HepG2 (cell line): ENCODE results near the gene CHN2. TPM values are rescaled to one million over a fixed set of nuclear protein-coding genes. Genes with fewer than 3 reads are reported as not detected.
A peak's percentile ranks its signal among the peaks of the same experiment; 100 is the strongest.

Experiments used
- ADNP ChIP-seq: sonication (generic); formaldehyde crosslinking; IDR thresholded peaks from 2 replicates; pipeline ENCODE4 v1.4.0; 2020; ENCODE audit warnings: missing genetic modification reagents
- DZIP1 ChIP-seq: sonication (generic); formaldehyde crosslinking; IDR thresholded peaks from 2 replicates; pipeline ENCODE4 v1.5.0; 2020; ENCODE audit warnings: mild to moderate bottlenecking, missing genetic modification reagents
- FOXA3 ChIP-seq: IDR thresholded peaks from 2 replicates; pipeline ENCODE4 v1.6.1; 2016; ENCODE audit warnings: missing genetic modification reagents, missing compliant biosample characterization
- KAT8 ChIP-seq: IDR thresholded peaks from 2 replicates; pipeline ENCODE4 v1.6.1; 2016; ENCODE audit warnings: missing genetic modification reagents, missing compliant biosample characterization
- KDM4B ChIP-seq: sonication (generic); formaldehyde crosslinking; IDR thresholded peaks from 2 replicates; pipeline ENCODE4 v1.4.0; 2020; ENCODE audit warnings: missing genetic modification reagents
- KLF13 ChIP-seq: sonication (generic); formaldehyde crosslinking; IDR thresholded peaks from 2 replicates; pipeline ENCODE4 v1.4.0; 2020; ENCODE audit warnings: mild to moderate bottlenecking, missing genetic modification reagents
- MBNL3 ChIP-seq: fragments of 250-450 bp; sonication (Bioruptor Pico); conservative IDR thresholded peaks from 2 replicates; pipeline ENCODE4 v1.8.0; 2022; ENCODE audit warnings: mild to moderate bottlenecking, inconsistent platforms
- MIER2 ChIP-seq: IDR thresholded peaks from 2 replicates; pipeline ENCODE4 v1.6.1; 2016; ENCODE audit warnings: missing biosample characterization, missing genetic modification reagents
- NPAS2 ChIP-seq: sonication (generic); formaldehyde crosslinking; IDR thresholded peaks from 2 replicates; pipeline ENCODE4 v1.8.0; 2022; ENCODE audit warnings: mild to moderate bottlenecking, missing genetic modification reagents, borderline replicate concordance
- PBX2 ChIP-seq: IDR thresholded peaks from 2 replicates; pipeline ENCODE4 v1.6.1; 2016; ENCODE audit warnings: control low read depth
- SAP130 ChIP-seq: IDR thresholded peaks from 2 replicates; pipeline ENCODE4 v1.6.1; 2016; ENCODE audit warnings: low read depth
- TEF ChIP-seq: sonication (generic); formaldehyde crosslinking; IDR thresholded peaks from 2 replicates; pipeline ENCODE4 v1.5.0; 2020; ENCODE audit warnings: missing genetic modification reagents
- THRA ChIP-seq: sonication (generic); formaldehyde crosslinking; IDR thresholded peaks from 2 replicates; pipeline ENCODE4 v1.4.0; 2020; ENCODE audit warnings: missing genetic modification reagents, borderline replicate concordance
- ZNF101 ChIP-seq: sonication (generic); formaldehyde crosslinking; IDR thresholded peaks from 2 replicates; pipeline ENCODE4 v1.4.0; 2020; ENCODE audit warnings: mild to moderate bottlenecking, low read depth, missing genetic modification reagents, borderline replicate concordance
- ZNF333 ChIP-seq: sonication (generic); formaldehyde crosslinking; IDR thresholded peaks from 2 replicates; pipeline ENCODE4 v1.4.0; 2020; ENCODE audit warnings: mild to moderate bottlenecking, missing genetic modification reagents, borderline replicate concordance
- ZNF549 ChIP-seq: sonication (generic); formaldehyde crosslinking; IDR thresholded peaks from 2 replicates; pipeline ENCODE4 v1.5.0; 2020; ENCODE audit warnings: missing genetic modification reagents
- ZNF580 ChIP-seq: IDR thresholded peaks from 2 replicates; pipeline ENCODE4 v1.6.1; 2016; ENCODE audit warnings: low read depth, borderline replicate concordance
- ZNF609 ChIP-seq: sonication (generic); formaldehyde crosslinking; IDR thresholded peaks from 2 replicates; pipeline ENCODE4 v1.4.0; 2020; ENCODE audit warnings: mild to moderate bottlenecking, missing genetic modification reagents, borderline replicate concordance
- ZSCAN22 ChIP-seq: sonication (generic); formaldehyde crosslinking; IDR thresholded peaks from 2 replicates; pipeline ENCODE4 v1.4.0; 2020; ENCODE audit warnings: mild to moderate bottlenecking, missing genetic modification reagents
- polyA plus RNA-seq, 8 experiments: library from polyadenylated mRNA; depleted of rRNA in 3 of 8; stranded (reverse) in 7 of 8; unstranded in 1 of 8; fragments of >200 nt; fragmentation: Illumina TruSeq in 4 of 8; extraction: Trizol in 4 of 8; gene quantifications; 2 replicates each; pipeline versions ENCODE4 v1.2.1 to v1.2.3, GENCODE V29; 2011 to 2016; ENCODE audit warnings: low read depth in 4 of 8, missing spikeins in 1 of 8, mixed read lengths in 1 of 8; ENCODE audit not compliant: insufficient read depth in 1 of 8
- total RNA-seq, 5 experiments: library from RNA; depleted of rRNA; stranded (reverse); fragments of >200 nt; fragmentation: Illumina TruSeq; extraction: Trizol; gene quantifications; 2 replicates each; pipeline ENCODE4 v1.2.3, GENCODE V29; 2016; ENCODE audit warnings: low read depth in 1 of 5

The CHN2 gene
- total and polyA plus RNA-seq, 2 of the 13 experiments (the other 11 are each of a cell fraction or from before 2014, with no cell fraction given): 23.5 to 30.5 TPM

- TF ChIP-seq ZNF609 (CRISPR knock-in tag) (no peak), ZSCAN22 (CRISPR knock-in tag) (no peak), KAT8 (CRISPR knock-in tag) (no peak), MBNL3 (CRISPR knock-in tag) (no peak), ZNF549 (CRISPR knock-in tag) (no peak), ZNF580 (CRISPR knock-in tag) (no peak), ZNF333 (CRISPR knock-in tag) (no peak), KDM4B (no peak), FOXA3 (CRISPR knock-in tag) (peak; percentile 19; the same call in 1 of the 2 replicates), KLF13 (CRISPR knock-in tag) (no peak), PBX2 (no peak), THRA (CRISPR knock-in tag) (no peak), DZIP1 (CRISPR knock-in tag) (no peak), ZNF101 (CRISPR knock-in tag) (no peak), MIER2 (CRISPR knock-in tag) (no peak), SAP130 (peak; percentile 66), ADNP (no peak), NPAS2 (CRISPR knock-in tag) (no peak), TEF (CRISPR knock-in tag) (no peak)
Measured at GRCh38 chr7:29204491-29205272, 10.1 kb downstream of the CHN2 start (continued).
